Measurements from ENCODE around the gene ATXN10. TPM values are rescaled to one million over a fixed set of nuclear protein-coding genes. Genes with fewer than 3 reads are reported as not detected.

The ATXN10 gene
- total RNA-seq, 1 experiment from 2014 or later: 135 TPM

- TF ChIP-seq MAX (IDR thresholded peaks at IDR 0.05) (no peak), YY1 (IDR thresholded peaks at IDR 0.05; ENCODE audit: extremely low read depth, insufficient replicate concordance, low read depth, low read length) (no peak), EZH2phosphoT487 (IDR thresholded peaks at IDR 0.05; ENCODE audit: borderline replicate concordance) (no peak)
Measured at GRCh38 chr22:45631140-45631840, 40.3 kb upstream of the ATXN10 start (continued).

GRCh38 chr22:45631841-45632238, 39.8 kb upstream of the ATXN10 start:
- Histone ChIP-seq H3K4me3 (replicated peaks in 1 of 2; ENCODE audit: low read depth in 1 of 2, low read length in 2 of 2) (no peak overlapping the region), H3K9me2 (ENCODE audit: insufficient read depth) (no peaks in the 10 kb centered on the region), H3K36me3 (ENCODE audit: control insufficient read depth in 1 of 2, insufficient read depth in 2 of 2, low read length in 2 of 2) (no peaks in the 10 kb centered on the region), H3K79me2 (ENCODE audit: insufficient read depth, low read length) (no peaks in the 10 kb centered on the region), H3K4me1 (ENCODE audit: control insufficient read depth in 1 of 2, insufficient read depth in 2 of 2, low read length in 2 of 2) (peaks cover 3 to 30% of the 10 kb centered on the region in 2 experiments; a peak in 3 of 4 replicates), H3K9ac (ENCODE audit: low read length) (no peak overlapping the region), H3K4me2 (ENCODE audit: low read length) (no peak overlapping the region), H4K20me1 (ENCODE audit: insufficient read depth) (no peaks in the 10 kb centered on the region), H3K27me3 (ENCODE audit: insufficient read depth, low read length) (no peaks in the 10 kb centered on the region), H3K27ac (ENCODE audit: low read depth, low read length) (no peak overlapping the region), H2AFZ (ENCODE audit: low read depth, low read length, poor library complexity, severe bottlenecking) (no peak overlapping the region), H3K9me3 (ENCODE audit: control insufficient read depth in 1 of 2, insufficient read depth in 1 of 2, low read depth in 1 of 2, low read length in 2 of 2) (no peaks in the 10 kb centered on the region)
- RAD21 ChIA-PET (ENCODE audit: low non-redundant PET in 1 of 2, low total read pairs in 2 of 2, uncharacterized antibody in 2 of 2, unreplicated experiment in 2 of 2): no interaction called here
- intact Hi-C loops (cut with micrococcal nuclease): no loop called here
- CTCF ChIA-PET: no interaction called here
- no peak for TF ChIP-seq ATF3 (IDR thresholded peaks at IDR 0.05)
- TF ChIP-seq ZFX (IDR thresholded peaks at IDR 0.05): no peak
- no peak for TF ChIP-seq SIN3A (IDR thresholded peaks at IDR 0.05; ENCODE audit: low read depth)
- TF ChIP-seq POLR2A (IDR thresholded peaks at IDR 0.05; ENCODE audit: borderline replicate concordance, extremely low read depth, insufficient read depth, insufficient read length): no peak
- no peak for TF ChIP-seq FOSL1 (IDR thresholded peaks at IDR 0.05; ENCODE audit: low read depth)
- TF ChIP-seq EGR1 (IDR thresholded peaks at IDR 0.05; ENCODE audit: low read depth): no peak
- TF ChIP-seq POLR2AphosphoS5 (IDR thresholded peaks at IDR 0.05; ENCODE audit: low read depth, low read length): no peak
- no peak for TF ChIP-seq CEBPB (IDR thresholded peaks at IDR 0.05; ENCODE audit: low read depth)
- TF ChIP-seq ELF1 (IDR thresholded peaks at IDR 0.05; ENCODE audit: borderline replicate concordance, low read depth): no peak
- TF ChIP-seq SP1 (IDR thresholded peaks at IDR 0.05; ENCODE audit: low read depth): no peak
- no peak for TF ChIP-seq CTCF (IDR thresholded peaks at IDR 0.05 in 2 of 3, conservative IDR thresholded peaks at IDR 0.05 in 1 of 3; ENCODE audit: borderline replicate concordance in 1 of 3, insufficient read depth in 1 of 3, low read depth in 2 of 3, low read length in 2 of 3)
- no peak for TF ChIP-seq ZNF274 (IDR thresholded peaks at IDR 0.05; ENCODE audit: low read depth, low read length)
- TF ChIP-seq REST (IDR thresholded peaks at IDR 0.05; ENCODE audit: low read depth): no peak
- TF ChIP-seq EZH2 (IDR thresholded peaks at IDR 0.05): no peak
- TF ChIP-seq YY1 (IDR thresholded peaks at IDR 0.05; ENCODE audit: extremely low read depth, insufficient replicate concordance, low read depth, low read length): no peak
- no peak for TF ChIP-seq EZH2phosphoT487 (IDR thresholded peaks at IDR 0.05; ENCODE audit: borderline replicate concordance)
- DNase-seq (ENCODE audit: low read depth, low spot score) (no peak), ATAC-seq (no peak)
- POLR2A ChIA-PET: no interaction called here
- no TSS peak for BruUV-seq (replicated peaks)
